ENCODE data around the gene BSG.

Gene BSG

DNA sequence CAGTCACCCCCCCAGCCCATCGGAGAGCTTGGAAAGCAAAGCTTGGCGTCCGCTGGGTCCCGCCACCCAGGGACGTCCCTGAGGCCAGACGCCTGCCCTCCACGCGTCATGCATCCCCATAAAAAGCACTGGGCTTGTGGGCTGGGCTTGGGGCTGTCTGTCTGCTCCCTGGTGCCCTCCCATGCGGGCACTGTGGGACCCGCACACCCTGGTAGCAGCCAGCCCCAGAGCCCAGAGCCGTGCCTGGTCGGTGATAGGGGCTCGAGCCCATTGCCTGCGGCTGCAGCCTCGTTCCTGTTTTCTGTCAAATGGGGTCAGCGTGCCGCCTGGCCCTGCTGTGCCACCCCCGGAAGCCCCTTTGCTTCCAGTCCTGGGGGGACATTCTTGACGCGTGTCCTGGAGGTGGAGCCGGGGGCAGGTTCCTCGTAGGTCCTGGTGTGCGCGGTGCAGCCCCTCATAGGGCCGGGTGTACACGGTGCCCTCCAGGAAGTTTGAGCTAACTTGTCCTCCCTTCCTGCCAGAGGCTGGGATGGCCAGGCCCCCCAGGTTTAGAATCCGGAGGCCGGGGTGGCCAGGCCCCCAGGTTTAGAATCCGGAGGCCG lies 32.9 kb upstream of the BSG start:
- DNase-seq (ENCODE audit: low read depth in 2 of 3, low spot score in 2 of 3) = no peak

DNA sequence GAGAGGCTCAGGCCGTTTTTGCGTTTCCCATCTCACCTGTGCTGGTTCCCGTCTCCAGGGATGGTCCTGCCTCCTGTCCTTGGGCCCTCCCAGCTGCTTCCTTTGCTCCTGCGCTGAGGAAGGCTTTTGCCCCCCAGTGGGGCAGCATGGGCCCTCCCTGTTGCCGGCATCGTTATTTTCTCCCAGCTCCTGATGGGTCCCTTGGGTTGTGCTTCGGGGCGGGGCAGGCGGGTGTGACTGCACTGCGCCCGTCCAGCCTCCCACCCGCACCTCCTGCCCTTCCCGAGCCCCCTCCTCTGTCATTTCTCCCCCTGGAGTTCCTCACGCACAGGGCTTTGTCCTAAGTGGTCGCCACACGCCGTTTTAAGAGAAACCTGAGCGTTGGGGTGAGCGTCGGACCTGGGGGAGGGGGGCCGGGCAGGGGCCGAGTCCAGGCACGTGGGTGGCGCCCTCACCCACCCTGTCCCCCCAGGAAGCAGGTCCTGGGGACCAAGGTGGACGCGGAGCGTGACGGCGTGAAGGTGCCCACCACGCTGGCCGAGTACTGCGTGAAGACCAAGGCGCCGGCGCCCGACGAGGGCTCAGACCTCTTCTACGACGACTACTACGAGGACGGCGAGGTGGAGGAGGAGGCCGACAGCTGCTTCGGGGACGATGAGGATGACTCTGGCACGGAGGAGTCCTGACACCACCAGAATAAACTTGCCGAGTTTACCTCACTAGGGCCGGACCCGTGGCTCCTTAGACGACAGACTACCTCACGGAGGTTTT lies 31.3 kb upstream of the BSG start:
- DNase-seq (ENCODE audit: low read depth in 2 of 3, low spot score in 2 of 3) = no peak

- DNase-seq (ENCODE audit: low read depth in 2 of 3, low spot score in 2 of 3) = no peak
Observed at GRCh38 chr19:541699-542098, 30.7 kb upstream of the BSG start.

- DNase-seq (ENCODE audit: low read depth in 2 of 3, low spot score in 2 of 3) = no peak
Observed at GRCh38 chr19:542173-542866, 30.1 kb upstream of the BSG start.

GRCh38 chr19:543910-544608 lies 28.3 kb upstream of the BSG start, which contains the start of gene GZMM:
Gene GZMM, plus strand, starts transcription at chr19:544053. Its CDS starts 19 bp downstream, at chr19:544072.
- DNase-seq (ENCODE audit: low read depth in 2 of 3, low spot score in 2 of 3) = peak in 2 of 3 experiments; percentile 32 to 46

GRCh38 chr19:547117-547516 lies 25.3 kb upstream of the BSG start:
- DNase-seq (ENCODE audit: low read depth in 2 of 3, low spot score in 2 of 3) = no peak

GRCh38 chr19:547836-548720 lies 24.3 kb upstream of the BSG start:
- no peak for DNase-seq (ENCODE audit: low read depth in 2 of 3, low spot score in 2 of 3)

DNA sequence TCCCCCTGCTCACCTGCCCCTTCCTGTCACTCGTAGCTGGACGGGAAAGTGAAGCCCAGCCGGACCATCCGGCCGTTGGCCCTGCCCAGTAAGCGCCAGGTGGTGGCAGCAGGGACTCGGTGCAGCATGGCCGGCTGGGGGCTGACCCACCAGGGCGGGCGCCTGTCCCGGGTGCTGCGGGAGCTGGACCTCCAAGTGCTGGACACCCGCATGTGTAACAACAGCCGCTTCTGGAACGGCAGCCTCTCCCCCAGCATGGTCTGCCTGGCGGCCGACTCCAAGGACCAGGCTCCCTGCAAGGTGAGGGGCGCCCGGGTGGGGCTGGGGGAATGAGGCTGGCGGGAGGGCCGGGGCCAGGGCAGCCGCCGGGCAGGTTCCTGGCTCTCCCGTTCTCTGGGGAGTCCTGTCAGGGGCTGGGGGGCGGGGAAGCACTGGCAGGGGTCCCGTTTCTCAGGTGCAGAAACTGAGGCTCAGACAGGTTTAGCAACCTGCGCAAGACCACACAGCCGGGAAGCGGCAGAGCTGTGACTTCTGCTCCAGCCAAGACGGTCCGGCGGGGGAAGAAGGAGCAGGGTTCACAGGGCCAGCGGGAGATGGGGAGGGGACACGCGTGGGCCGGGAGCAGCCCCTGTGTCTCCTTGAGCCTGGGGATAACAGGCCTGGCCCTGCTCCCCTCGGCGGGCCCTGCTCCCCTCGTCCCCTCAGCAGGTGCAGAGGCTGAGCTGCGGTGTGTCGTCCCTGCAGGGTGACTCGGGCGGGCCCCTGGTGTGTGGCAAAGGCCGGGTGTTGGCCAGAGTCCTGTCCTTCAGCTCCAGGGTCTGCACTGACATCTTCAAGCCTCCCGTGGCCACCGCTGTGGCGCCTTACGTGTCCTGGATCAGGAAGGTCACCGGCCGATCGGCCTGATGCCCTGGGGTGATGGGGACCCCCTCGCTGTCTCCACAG lies 23.2 kb upstream of the BSG start:
- no peak for DNase-seq (ENCODE audit: low read depth in 2 of 3, low spot score in 2 of 3)

GRCh38 chr19:554817-555216 lies 17.6 kb upstream of the BSG start:
- DNase-seq (ENCODE audit: low read depth in 2 of 3, low spot score in 2 of 3) = no peak

- DNase-seq (ENCODE audit: low read depth in 2 of 3, low spot score in 2 of 3) = no peak
Observed at GRCh38 chr19:555474-555808, 17.0 kb upstream of the BSG start.

DNA sequence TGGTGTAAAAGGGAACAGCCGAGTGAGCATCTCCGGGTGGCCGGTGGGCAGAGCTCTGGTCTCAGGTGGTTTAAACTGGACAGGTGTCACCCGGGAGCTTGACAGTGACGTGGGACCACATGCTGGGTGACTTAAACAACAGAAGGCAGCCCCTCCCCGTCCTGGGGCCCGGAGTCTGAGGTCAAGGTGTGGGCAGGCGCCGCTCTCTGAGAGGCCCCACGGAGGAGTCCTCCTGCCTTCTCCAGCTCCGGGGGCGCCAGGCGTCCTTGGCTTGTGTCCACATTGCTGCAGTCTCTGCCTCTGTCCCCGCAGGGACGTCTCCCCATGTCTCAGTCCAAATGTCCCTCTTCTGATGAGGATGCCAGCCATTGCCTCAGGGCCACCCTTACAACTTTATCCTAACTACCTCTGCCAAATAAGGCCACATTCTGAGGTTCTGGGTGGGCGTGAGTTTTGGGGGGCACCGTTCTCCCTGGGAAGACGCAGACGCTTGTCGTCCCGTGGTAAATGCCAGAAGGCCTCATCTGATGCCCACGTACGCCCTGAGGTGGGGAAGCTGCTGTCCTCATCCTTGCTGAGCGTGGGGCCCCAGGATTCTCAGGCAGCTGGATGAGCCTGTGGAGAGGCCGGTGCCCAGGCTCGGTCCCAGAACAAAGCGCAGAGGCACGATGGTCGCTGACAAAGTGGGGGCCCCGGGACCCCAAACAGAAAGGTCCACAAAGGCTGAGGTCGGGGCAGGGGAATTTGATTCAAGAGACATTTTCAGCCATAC lies 15.6 kb upstream of the BSG start:
- DNase-seq (ENCODE audit: low read depth in 2 of 3, low spot score in 2 of 3) = no peak

DNA sequence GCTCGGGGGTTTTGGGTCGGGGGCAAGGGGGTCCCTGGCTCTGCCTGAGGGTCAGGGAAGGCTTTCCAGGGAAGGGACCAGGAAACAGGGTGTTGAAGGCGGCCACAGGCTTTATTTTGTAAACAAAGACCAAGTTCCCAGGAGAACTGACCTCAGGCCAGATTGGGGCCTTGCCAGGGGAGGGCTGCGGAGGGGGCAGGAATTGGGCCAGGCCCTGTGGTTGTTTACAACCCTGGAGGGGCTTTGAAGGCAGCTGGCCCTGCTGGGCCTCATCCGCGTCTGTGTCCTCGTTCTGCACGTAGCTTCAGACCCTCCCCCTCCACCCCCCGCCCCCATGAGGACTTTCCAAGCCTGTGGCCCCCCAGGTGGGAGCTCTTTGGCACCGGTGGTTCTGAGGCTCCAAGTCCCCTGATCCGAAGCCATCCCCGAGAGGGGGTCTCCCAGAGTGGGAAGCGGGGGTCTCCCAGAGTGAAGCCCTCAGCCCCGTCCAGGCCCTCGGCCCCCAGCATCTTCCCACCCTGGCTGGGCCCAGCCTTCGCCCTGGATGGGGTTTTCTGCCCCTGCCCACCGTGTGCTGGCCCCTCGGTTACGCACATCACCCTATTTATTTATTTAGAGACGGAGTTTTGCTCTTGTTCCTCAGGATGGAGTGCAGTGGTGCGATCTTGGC lies 13.5 kb upstream of the BSG start:
- no peak for DNase-seq (ENCODE audit: low read depth in 2 of 3, low spot score in 2 of 3)

- no peak for DNase-seq (ENCODE audit: low read depth in 2 of 3, low spot score in 2 of 3)
Observed at GRCh38 chr19:560121-560520, 12.3 kb upstream of the BSG start.

DNA sequence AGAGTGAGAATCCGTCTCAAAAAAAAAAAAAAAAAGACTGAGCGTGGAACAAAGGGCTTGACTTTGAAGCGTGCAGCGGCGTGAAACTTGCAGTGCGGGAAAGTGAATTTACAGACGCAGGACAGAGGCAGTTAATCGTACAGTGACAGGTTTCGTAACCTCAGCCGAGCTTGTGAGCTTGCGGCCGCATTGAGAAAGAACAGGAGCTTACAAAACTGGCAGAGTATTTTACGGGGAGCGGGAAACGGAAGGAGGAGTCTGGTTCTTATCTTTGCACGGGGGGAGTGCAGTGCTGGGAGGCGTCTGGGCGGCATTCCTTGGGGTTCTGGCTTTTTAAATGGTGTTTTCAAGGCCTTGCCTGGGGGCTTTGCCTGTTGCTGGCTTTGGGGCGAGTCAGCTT lies 6.0 kb upstream of the BSG start:
- no peak for DNase-seq (ENCODE audit: low read depth in 2 of 3, low spot score in 2 of 3)

- no peak for DNase-seq (ENCODE audit: low read depth in 2 of 3, low spot score in 2 of 3)
Observed at GRCh38 chr19:566844-567243, 5.6 kb upstream of the BSG start.

DNA sequence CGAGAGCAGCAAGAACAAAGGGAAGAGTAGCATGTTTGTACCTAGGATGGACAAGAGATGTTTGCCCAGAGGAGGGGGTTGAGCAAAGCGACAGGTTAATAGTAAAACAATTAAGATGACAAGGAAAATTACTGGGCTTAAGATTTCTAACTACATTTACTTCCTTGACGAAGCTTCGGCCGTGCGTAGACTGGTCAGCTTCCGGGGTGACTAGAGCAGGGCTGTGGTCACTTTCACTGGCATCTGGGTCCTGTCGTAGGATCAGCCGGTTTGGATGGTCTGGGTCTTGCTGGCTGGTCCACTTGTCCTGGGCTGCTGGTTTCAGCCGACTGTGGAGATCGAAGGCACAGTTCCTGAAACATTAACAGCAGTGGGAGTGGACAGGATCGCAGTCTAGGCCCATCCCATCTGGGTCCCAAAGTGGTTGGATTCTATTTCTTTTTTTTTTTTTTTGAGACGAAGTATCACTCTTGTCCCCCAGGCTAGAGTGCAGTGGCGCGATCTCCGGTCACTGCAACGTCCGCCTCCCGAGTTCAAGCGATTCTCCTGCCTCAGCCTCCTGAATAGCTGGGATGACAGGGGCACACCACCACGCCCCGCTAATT lies 5.0 kb upstream of the BSG start:
- no peak for DNase-seq (ENCODE audit: low read depth in 2 of 3, low spot score in 2 of 3)

- DNase-seq (ENCODE audit: low read depth in 2 of 3, low spot score in 2 of 3) = no peak
Observed at GRCh38 chr19:570251-570686, 2.1 kb upstream of the BSG start.

Data from activated CD8-positive, alpha-beta memory T cell treated with anti-CD3 and anti-CD28 coated beads for 48 hours (primary cell).